NCI-H128 (cell line): ENCODE results near the gene FYN.
"Not testable (repeated sequence)": the region's sequence is repeated elsewhere in the genome, so short reads cannot be mapped to it uniquely, and the experiment has no call there.

ENCODE experiments used
- DNase-seq: peaks from one replicate; lab custom pipeline; 2025; ENCODE audit not compliant: unreplicated experiment; lab: John Stamatoyannopoulos, UW

The FYN gene

DNA sequence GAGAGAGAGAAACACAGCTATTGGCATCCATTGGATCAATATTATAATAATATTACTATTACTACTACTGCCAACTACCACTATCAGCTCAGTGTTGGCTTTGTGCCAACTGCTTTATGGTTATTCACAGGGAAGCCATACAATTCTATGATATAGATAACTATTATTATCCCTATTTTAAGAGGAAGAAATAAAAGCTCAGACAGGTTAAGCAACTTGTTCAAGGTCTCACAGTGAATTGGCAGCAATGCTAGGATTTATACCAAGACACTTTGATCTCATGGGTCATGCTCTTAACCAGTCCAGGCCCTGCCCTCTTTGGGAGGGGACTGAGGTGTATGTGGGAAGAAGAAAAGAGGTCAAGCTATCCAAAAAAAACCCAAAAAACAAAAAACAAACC lies 185.6 kb downstream of the FYN start:
- DNase-seq = no peak

DNA sequence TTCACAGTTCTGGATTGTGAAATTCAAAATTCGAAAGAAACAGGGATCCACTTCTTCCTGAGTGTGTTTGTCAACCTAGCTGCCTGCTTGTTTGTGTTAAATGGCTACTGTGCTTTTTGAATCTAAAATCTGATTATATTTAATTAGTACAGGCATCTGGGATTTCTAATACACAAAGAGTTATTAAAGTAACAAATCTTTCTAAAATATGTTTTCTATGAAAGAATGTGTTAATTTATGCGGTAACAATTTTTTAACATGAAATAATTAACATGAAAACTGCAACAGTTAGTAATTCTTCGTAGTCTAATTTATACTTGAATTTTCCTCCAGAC lies 186.4 kb downstream of the FYN start:
- DNase-seq = no peak

DNA sequence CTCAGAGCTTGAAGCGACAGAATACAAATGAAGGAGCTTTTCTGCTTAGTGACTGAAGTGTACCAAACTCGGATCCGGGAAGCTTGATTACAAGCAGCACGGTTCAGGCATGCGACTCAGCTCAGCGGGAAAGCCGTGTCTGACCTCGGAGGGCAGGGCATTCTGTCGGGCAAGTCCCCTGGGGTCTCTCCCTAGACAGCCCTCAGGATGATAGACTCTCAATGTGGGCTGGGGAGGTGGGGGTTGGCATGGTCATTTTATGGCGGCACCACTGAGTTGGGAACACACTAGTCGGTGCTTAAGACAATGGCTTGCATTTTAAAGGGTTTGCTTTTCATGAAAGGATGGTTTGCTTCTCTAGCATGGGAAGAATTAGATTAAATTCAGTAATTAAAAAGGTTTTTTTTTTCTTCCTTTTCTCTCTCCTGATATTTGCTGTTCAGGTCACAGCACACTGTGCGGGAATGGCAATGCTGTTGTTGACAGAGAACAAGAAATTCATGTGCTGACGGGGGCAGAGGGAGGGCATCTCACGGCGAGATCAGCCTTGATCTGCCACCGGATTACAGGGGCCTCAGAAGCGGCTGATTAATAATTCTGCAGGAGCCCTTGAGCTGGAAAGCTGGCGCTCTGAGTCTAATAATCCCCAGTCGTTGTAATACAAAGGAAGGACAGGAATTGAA lies 186.9 kb downstream of the FYN start:
- no peak for DNase-seq

DNA sequence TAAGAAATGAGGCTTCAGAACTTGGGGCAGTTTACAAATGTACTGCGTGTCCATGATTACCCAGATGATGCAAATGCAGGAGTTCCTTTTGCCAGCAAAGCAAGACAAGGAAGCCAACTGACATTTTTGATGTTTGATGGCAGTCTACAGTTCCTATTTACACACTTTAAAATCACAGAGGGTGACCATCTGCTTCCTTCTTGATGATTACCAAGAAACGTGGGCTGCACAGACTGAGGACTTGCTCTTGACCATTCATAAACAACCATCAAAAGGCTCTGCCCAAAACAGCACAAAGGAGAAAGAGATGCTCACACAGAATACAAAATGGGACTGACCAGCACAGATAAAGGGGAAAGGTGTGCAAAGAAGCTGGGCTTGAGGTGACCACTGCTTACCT lies 187.7 kb downstream of the FYN start:
- no peak for DNase-seq

DNA sequence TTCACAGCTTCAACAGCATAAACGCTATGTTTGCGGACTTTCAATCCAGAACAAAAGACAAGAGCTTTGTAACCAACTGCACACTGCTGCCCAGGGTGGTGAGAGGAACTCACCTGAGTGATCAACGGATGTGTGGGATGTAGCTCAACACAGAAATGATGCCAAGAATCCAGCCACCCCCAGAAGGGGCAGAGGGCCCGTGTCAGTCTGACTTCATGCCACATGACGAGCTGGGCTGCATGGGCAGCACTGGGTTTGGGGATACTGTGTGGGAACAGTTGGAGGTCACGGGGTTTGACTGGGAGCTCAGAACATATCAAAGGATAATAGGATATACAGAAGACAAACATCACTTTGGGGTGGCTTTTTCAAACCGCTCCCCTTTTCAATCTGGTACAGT lies 188.2 kb downstream of the FYN start:
- DNase-seq = no peak

DNA sequence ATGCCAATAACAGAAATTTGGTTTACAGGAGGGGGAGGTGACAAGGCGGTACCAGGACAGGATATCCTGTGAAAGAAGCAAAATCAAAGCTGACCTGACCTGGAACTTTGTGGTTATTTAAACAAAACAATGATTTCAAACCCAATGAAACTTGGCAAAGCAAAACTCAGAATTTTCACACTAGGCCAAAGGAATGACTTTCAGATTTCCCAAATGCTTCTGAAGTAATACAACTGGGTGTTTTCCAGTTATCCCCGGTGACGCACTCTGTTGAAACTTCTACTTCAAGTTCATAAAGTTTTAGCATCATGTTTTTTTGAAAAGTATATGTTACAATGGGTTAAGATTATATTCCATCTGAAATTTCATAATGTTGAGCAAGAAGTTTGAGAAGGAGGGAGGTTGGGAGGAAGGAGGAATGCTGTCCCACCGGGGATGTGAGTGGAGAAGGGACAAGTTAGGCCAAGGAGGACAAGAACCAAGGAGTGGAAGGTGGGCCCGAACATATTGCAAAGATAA lies 189.4 kb downstream of the FYN start:
- DNase-seq = no peak

DNA sequence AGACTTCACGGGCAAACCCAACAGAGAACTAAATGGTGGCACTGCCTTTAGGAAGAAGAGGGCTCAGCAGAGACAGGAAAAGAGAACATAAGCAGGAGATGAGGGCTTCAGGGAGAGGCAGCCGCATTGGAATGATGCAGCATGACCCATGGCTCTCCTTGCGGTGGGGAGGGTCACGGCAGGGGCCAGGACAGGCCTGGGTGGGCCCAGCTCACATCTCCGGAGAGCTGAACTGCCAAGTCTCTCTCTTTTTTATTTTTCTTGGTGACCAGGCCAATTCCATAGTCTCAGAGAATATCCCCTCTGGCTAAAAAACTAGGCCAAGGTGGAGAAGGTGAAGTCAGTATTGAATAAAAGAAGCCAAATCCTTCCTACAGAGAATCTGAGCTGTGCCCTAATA lies 190.1 kb downstream of the FYN start:
- no peak for DNase-seq

DNA sequence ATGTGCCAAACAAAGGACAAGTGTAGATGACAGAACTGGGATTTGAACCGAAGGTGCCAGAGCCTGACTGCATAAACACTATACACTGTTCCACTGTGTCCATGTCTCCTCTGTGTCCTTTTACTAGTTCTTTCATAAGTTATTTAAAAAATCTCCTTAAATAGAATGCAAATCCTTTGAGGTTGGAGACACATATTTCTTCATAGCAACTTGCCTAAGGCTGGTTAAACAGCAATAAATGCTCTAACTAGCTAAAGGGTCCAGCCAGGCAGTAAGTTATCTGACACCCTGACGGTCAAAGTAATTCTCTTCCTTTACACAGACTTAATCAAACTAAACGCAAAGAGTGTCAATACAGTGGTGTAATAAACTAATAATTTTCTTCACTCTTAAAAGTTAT lies 191.4 kb downstream of the FYN start:
- DNase-seq = no peak

DNA sequence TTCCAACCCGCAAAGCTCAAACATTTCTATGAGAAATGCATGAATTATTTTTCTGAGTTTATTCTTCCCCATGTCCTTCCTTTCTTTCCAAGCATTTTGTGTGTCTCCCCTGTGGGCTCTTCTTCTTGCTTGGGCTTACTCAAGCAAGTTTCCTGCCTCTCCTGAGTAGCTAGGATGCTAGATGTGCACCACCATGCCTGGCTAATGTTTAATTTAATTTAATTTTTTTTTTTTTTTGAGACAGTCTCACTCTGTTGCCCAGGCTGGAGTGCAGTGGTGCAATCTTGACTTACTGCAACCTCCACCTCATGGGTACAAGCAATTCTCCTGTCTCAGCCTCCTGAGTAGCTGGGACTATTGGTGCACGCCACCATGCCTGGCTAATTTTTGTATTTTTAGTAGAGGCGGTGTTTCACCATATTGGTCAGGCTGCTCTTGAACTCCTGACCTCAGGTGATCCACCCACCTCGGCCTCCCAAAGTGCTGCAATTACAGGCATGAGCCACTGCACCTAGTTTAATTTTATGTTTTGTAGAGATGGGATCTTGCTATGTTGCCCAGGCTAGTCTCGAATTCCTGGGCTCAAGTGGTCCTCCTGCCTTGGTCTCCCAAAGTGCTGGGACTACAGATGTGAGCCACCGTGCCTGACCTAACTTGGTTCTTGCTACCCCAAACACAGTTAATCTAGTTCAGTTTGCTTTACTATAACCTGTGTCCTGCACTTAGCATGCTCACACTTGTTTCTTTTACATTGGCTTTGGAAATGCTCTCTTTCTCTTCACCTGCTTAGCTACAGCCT lies 192.2 kb downstream of the FYN start:
- DNase-seq = not testable (repeated sequence)

DNA sequence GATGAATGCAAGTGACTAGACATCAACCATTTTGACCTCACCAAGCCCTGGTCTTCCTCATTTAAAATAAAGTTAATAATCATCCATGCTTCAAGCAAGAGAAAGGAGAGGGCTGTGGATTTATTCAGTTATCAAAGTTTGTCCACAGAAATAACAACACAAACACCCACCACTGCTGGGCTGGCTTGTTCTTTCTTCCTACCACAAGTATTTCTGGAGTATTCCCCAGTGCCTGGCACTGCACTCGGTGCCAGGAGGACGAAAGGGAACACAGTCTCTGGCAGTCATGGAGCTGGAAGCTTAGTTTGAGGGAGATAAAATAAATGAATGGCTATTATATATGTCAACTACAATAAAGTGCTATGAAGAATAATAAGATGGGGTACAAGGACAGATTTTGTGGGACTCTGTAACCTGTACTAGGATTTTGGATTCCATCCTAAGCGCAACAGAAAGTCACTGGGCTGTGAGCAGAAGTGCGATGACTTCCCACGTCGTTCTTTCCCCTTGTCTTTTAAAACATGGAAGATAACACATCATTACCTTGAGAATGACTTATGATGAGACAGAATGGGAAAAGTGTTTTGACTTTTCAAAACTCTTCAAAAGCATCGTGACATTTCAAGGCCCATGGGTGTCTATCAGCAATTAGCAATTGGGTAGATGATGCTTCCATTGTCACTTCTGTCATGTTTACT lies 193.1 kb downstream of the FYN start:
- no peak for DNase-seq

DNA sequence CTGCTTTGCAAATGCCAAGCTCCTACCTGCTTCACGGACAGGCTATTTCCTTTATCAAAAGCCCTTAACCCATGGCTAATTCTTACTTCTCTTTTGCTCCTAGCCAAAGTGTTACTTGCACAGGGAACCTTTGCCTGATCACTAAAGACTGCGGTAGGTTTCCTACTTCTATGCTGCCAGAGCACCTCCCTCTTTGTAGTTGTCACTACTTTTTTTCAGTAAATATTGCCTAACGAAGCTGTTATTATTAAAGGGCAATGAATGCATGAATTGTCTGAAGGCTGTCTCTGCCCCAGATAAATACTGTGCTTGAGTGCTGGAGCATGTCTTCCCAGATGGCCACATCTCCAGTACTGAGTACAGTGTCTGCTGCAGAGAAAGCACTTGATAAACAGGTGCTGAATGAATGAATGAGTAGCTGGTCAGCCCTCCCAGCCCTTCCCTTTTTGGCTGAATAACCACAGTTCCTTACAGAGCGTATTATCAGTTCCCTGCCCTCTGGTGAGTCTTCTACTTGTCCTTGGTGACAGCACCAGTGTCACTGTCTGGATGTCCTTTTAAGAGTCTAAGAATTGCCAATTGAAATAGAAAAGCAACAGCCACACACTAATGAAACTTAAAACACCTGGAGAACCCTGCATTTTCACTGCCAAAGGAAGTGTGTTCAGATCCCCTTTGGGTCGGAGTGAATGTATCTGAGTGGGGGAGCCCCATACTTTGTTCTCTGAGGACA lies 194.0 kb downstream of the FYN start:
- DNase-seq = no peak

DNA sequence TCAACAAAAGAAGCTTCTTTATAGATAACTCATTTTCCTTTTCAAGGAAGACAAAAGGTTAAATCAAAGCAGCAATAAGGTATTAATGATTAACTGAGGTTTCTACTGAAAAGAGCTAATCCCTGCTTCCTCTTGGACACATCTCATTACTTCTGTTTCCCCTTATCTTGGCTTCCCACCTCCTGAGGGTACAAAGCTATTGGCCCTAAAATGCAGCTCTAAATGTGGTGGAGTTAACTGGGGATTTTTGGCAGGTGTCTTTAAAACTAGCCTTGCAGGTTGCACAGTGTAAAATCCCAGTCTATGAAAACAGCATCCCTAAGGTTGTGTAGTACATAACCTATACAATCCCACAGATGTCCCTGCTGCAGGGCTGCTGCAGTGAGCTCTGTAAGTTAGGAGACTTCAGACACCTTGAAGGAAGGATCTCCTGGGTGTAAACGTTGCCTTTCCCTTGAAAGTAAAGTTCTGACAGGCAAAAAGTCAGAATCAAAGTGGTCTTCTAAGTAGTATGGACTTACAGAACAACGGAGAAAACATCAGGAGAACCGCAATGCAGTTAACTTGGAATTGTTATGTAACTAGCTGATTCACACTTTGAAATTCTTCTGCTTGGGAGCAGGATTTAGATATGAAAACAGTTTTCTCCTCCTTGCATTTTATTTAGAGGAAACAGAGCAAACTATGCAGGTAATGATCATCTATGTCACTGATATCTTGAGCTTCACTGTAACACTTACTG lies 195.8 kb downstream of the FYN start:
- no peak for DNase-seq

DNA sequence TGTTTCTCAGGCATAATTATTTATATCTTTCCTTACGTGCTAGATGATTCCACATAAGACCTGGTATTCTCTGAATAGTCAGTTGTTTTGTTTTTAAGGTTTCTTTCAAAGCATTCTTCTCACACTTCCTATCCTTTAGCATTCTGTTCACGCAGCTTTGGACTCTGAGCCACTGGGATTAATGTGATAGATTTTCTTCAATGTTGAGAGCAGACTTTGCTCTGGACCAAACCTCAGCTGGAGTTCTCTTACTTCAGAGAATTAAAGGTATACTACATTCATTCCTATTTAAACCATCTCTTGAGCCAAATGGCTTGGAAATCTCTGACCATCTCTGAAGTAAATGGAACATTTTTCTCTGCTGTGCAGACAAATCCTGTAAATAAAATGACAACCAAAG lies 196.9 kb downstream of the FYN start:
- no peak for DNase-seq

DNA sequence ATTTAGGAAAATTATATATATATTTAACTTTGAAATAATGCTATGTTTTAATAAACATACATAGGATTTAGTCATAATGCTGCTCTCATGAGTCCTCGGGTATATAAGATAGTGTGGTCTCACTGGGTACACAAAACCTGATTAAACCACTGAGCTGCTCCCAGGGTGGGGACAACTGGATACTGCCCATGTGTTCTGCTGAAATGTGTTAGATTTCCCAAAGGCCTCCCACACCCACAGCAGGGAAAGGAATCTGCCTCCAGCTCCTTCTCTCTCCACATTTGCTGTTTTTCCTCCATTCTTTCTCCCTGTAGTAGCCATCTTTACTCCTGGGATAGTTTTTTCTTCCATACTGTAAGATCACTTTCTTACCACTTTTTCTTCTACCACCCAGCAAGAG lies 198.4 kb downstream of the FYN start:
- DNase-seq = no peak

DNA sequence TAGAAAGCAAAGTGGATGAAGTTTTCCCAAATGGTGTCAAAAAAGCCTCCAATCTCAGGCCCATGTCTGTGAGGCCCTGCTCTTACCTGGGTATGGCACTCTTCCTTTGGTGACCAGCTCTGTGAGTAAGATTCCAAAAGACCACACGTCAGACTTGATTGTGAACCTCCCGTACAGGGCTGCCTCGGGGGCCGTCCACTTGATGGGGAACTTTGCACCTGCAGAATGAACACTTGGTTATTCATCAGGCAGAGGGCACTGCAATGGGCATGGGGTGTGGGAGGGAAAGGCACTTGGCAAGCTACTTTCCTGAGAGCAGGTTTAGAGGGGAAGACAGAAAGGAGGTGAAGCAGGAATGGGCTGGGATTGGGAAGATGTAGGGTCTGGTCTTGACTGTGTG lies 198.8 kb downstream of the FYN start:
- no peak for DNase-seq

DNA sequence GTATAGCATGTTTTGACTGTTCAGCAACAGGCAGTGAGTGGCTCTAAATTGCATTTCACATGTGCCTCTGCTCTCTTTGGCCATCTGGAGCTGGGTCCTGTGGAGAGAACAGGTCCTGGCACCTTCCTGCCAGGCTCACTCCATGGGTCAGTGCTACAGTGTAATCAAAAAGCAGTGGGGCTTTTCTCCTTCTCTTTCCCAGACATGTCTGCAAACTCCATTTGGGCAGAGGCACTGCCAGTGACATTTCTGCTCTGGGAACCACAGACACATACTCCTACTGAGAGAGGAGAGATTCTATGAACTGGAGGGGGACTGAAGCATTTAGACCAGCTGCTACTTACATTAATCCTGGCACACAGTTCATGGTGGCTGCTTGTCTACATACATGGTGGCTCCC lies 199.3 kb downstream of the FYN start:
- DNase-seq = no peak

DNA sequence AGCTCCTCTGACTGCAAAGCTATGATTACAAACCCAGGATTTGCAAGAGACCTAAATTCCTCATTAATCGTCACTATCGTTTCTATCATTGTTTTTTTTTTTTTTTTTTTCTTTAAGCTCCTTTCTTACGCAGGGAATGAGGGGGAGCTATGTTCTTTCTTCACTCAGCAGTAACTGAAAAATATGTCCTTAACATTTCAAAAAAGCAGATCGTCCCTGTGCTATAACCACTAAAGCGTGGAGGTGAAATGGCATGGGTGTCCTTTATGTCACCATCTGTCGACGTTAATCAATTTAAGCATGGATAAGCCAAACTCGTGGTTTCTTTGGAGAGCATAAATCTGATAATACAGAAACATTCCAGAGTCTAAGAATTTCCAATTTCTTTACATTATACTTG lies 199.7 kb downstream of the FYN start:
- no peak for DNase-seq

DNA sequence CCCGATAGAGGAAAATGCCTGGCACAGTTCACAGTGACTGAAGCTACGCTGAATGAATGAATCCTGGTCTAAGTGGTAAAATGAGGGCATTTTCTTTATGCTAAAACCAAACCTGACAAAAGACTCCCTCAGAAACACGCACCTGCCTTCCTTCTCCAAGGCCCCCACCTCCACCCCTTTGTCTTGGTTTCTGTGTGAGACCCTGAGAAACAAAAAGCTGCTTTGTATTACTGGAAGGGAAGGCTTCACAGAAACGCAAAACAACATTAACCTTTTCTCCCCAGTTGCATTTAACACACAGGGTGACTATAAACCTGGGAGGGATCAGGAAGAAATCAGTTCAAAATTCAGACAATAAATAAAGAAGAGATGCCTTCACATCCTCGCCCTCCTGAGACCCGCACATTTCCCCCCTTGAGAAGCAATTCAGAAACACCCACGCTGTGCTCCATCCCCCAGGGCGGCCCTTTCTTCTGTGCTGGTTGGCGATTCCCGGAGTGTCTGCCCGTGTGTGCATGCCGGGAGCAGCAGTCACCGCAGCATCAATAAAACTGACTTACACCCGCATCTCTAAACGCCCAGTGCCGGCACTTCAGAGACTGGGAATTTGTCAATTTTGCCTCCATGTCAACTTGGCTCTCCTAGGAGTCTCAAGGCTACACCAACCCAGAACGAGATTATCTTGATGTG lies 200.3 kb downstream of the FYN start:
- DNase-seq = no peak

DNA sequence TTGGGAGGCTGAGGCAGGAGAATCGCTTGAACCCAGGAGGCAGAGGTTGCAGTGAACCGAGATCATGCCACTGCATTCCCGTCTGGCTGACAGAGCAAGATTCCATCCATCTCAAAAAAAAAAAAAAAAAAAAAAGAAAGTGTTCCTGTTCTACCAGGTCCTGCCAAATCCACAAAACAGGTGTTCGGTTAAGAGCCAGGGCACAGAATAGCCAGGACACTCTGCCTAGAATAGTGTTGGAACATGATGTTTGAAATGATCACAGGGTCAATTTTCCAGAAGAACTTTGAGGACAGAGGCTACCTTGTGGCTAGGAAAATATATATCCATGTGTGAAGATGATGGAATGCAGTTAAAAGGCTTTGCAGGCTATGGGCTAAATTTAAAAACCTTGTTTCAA lies 203.9 kb downstream of the FYN start:
- no peak for DNase-seq

DNA sequence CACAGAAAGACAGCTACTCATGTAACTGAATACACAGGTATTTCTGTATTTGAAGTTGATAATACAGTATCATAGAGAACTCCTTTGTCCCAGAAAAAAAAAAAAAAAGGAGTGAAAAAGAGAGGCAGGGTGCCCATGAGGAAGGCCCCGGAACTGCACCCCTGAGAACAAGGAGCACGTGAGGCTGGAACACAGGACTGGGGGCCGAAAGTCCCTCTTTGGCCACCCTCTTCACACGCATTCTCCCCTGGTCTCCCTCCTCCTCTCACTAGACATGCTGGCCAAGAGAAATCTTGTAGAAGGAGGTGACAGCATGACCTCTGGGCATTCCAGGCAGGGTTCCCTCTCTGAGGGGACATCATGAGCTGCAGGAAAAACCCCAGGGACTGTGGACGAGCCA lies 204.8 kb downstream of the FYN start:
- DNase-seq = no peak
